GM03348 (cell line): ENCODE results near the gene DNAJB8.

ENCODE experiments used
- DNase-seq: peaks from one replicate; pipeline ENCODE4 v3.0.0; 2012; ENCODE audit warnings: low spot score

Gene DNAJB8

DNA sequence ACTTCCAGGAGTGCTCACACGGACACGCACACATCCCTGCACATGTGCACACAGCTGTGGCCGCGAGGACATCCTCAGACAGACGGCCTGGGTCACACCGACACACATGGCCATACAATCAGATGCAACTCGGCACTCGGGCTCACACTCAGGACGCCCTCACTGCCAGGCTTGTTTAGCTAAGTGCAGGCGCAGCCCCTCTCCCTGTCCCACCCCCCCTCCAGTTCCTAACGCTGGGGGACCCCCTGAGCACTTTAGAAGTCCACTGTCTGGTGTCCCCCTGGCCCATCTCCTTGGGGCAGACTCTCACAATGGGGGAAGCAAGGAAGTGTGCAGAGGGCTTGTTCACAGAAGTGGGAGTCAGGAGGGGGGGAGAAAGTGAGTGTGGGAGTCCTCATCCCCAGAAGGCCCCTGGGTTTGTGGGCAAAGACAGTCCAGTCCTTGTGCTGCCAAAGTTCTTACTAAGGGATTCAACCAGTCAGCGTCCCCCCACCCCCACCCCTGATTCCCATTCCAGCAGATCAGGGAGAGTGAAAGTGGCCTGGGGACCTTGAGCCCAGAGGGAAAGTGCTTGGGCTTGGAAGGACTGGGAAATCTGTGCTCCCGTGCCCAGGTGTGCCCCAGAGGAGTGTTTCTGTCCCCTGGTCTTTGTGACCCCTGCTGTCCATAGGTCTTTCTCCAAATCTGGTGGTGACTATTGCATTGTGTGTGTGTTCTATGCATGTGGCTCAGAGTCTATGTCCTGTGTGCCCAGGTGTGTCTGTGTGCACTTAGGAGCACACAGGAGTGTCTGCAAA lies 27.1 kb upstream of the DNAJB8 start:
- DNase-seq = no peak

DNA sequence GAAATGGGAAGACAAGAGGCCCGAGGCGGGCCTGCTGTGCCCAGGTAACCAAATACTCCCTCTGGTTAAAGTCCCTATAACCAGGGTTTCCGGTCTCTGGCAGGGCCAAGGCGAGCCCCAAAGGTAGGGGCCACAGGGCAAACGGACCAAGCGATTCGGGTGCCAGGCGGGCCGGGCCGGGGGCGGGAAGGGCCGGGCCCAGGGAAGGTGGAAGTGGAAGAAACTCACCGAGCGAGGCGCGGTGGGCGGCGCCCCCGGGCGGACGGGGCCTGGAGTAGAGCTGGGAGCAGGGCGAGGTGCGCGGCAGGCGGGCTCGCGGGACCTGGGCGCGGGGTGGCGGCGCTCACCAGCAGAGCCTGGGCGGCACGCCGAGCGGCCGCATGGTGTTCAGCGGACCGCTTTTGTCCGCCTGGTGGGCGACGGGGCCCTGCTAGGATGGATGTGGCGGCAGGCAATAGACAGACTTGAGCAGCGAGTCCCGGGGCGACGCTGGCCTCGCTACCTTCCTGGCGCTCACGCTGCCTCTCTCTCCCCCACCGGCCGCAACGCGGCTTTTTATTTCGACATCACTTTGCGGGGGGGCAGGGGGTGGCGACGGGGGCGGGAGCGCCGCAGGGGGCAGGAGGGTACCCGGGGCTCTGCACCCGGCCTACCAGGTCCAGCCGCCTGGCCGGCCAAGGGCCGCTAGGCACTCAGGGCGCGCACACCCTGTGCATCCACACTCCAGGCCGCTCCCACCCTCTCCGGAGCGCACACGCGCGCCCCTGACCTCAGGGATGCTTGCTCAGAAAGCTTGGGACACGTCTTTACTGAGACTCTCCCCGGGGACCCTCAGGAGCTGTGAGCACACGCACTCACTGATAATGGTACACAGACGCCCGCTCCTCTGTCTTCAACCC lies 26.2 kb upstream of the DNAJB8 start, which contains the start of gene GATA2:
Gene GATA2 (minus strand): TSS at position 531 of the 899 bp plus-strand sequence. CDS start 6,170 bp downstream, outside the sequence.
- DNase-seq = no peak

DNA sequence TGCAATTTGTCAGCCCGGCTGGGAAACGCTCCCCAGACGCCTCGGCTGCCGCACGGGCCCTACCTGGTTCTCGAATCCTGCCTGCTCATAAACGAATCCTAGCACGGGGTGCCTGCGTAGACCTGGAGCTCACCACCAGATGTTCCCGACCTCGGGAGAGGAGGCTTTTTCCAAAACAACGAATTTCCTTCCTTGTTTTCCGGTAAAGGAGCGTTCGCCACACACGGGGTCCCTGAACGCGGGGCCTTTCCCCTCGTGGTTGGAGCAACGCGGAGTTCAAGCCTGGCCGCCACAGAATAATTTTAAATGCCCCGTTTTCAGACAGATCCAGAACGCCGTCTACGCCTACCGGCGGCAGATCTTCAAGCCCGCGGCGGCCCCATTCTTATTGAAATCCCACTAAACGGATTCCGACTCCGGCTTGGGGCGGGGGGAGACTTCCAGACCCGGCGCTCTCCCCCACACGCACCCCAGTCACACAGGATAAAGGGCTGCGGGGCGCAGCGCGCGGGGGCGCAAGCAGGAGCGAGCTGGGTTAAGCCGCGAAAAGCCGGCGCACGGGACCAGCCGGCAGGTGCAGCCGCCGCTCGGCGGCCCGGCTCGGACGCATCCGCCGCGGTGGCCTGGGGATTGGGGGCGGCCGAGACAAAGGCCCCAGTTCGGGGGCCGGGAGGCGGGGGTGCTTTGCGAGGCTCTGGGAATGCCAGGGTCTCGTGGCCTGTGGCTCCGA lies 25.4 kb upstream of the DNAJB8 start:
- no peak for DNase-seq

DNA sequence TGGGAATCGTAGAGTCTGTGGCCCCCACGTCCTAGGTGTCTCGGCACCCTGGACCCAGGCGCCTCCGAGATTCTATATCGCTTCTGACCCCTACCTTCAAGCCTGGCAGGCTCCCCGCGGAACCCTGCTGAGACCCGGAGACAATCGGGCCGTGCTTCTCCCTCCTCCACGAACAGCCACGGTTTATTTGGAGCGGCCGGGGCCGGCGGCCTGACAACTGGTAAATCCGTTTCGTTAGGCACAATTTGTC lies 24.9 kb upstream of the DNAJB8 start:
- no peak for DNase-seq

DNA sequence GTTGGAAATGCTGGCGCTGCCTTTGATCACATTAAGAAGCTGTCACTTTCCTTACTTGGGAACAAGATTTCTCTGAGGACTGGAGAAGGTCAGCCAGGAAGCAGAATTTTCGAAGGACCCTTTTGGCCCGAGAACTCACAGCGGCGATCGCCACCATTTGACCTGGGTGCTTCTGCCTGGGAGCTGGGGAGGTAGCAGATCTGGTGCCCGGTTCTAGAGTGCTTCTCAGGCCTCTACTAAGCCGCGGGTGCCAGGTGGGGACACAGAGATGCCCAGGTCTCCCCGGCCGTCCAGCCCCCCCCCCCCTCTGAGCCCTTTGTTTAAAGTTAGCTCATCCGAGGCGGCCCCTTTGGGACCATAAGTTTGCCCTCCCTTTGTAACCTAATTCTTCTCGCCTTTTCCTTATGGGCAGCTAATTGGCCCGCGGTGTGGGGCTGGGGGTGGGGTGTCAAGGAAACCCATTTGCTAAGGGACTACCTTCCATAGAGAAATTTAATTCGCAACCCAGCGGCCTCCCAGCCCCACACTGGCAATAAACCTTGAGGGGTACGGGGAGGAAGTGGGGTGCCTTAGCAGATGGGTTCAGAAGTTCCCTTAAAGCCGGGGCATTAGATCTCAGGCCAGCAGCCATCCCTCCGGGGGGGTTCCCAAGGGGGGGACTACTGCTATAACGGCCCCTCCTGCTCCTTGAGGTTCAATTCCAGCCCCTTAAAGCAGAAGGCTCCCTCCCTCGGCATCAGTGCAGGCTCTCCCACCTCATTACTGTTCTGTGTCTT lies 24.4 kb upstream of the DNAJB8 start:
- no peak for DNase-seq

DNA sequence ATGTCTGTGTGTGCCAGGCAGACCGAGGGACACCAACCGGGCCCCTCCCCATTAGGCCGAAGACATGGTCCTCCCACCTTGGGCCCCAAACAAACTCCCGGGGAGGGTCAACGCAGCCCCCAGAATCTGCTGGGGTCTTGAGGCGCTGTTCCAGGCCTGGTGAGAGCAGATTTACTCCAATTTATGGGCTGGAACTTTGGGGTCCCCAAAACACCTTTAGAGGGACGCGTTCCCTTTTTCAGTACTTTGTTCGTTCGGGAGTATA lies 23.9 kb upstream of the DNAJB8 start:
- DNase-seq = no peak

DNA sequence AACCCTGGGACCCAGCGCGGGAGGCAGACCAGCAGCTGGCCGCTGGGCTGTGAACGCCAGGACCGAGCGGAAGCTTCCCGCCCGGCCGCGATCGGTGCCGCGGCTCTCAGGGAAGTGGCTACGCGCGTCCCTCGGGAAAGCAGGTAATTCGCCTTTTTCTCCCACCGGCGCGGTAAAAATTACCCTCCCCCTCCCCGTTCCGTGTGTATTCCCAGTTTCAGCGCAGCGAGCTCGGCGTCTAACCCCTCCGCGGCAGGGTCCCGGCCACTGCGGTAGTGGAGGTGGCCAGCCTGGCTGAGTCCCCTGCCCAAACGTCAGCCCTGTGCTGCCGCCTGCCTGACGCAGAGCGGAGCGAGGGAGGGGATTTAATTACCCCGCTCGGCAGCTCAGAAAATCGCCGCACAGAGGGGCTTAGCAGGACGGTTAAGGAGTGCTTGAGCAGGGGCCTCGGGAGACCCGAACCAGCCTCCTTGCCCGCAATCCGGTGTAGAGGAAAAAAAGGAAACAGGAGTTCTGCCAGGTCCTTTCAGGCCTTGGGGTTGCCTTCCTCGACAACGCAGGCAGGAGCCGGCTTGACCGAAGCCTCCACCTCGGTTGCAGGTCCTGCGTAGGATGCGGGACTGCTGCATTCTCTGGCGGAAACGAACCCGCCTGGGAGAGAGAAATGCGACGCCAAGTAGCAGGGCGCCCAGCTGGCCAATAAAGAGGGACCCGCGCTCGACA lies 23.4 kb upstream of the DNAJB8 start:
- peak; percentile 65 for DNase-seq

DNA sequence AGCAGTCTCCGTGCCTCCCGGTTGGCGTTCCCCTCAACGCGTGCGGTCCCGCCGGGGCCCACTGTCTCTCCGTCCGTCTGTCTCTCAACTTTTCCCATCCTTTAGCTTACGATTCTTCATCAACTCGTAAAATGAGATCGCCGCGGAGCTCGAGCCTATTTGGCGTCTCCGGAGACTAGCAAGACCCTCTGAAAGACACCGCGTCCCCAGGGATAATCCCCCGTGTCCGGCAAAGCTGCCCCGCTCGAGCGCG lies 22.9 kb upstream of the DNAJB8 start:
- DNase-seq = no peak

DNA sequence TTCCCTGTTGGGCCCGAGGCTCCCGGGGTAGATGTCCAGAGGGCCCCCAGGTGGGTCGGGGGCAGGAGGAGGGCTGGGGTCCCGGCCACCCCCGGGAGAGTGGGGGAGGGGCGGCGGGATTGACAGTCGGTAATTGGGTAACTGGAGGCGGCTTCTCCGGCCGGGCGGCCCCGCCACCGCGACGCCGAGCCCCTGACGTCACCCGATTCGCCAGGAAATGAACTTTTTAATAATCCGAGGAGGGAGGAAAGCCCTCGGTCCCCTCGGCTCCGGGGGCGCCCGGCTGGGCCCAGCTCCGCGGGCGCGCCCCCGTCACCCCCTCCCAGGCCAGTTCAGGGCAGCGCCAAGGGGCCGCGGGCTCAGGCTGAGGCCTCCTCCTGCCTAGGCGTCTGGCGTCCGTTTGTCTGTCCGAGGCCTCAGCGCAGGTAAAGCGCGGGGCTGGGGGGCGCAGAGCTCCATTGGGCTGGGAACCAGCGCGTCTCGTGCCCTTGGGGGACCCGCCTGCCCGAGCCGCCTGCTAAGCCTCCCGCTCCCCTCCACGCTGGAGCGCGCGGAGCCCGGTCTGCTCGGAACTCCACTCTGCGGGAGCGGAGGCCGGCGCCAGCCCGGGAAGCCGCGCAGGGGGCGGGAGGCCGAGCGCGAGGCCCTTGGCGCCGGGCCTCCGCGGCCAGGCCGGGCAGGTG lies 22.4 kb upstream of the DNAJB8 start:
- peak; percentile 87 for DNase-seq

DNA sequence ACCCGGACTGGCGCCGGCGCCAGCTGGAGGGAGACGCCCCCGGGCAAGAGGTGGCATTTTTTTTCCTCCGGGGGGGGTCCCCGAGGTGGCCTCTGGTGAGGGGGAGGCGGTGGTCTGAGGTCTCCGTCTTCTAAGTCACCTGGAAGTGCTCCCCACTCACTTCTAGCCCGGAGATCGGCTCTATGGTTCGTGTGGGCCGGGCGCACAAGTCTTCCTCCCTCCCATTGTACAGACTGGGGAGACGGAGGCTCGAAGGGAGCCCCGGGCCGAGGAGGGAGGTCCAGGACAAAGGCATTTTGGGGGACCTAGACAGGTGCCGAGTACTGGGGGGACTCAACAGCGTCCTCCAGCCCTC lies 21.9 kb upstream of the DNAJB8 start:
- DNase-seq = no peak

DNA sequence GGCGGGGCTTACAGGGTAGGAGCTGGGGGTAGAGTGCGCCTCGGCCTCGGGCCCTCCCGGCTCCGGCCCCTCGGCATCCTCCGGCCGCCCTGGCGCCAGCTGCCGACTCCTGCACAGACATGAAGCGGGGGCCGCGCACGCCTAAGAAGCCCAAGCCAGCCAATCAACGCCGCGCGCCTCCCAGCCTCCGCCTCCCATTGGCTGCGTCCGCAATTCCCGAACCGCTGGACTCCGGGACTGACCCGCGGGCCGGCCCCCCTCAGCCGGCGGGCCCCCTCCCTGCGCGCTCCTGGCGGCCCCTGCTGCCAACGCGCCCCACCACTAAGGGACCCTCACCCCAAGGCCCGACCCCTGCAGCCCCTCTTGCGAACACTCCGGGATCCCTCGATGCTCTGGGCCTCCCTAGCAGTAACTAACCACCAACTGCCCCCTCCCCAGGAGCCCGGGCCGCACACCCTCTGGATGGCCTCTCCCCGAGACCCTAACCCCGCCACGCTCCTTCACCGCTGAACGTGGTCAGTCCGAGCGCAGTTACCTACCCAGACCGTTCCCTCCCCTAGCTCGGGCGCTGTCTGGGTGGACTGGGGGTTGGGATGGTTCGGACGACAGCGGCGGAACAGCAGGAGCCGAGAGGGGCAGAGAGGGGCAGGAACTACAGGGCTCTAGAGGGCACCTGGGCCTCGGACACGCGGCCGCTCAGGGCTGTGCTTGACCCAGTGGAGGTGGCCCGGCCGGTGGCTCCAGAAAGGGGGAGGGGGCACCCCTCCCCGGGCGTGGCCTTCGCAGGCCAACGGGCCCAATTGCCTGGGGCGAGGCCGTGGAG lies 21.3 kb upstream of the DNAJB8 start:
- peak; percentile 99 for DNase-seq

DNA sequence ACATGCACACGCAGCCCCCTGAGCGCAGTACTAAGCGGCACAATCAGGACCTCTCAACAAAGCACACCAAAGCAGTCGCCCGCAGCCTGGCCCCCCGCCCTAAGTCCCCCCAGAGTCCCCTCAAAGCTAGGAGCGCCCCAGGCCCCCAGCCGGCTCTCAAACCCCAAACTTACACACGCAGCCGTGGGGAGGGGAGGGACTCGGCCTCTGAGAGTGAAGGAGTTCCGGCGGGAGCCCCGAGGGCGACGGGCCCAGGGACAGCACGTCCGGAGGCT lies 20.8 kb upstream of the DNAJB8 start:
- no peak for DNase-seq

DNA sequence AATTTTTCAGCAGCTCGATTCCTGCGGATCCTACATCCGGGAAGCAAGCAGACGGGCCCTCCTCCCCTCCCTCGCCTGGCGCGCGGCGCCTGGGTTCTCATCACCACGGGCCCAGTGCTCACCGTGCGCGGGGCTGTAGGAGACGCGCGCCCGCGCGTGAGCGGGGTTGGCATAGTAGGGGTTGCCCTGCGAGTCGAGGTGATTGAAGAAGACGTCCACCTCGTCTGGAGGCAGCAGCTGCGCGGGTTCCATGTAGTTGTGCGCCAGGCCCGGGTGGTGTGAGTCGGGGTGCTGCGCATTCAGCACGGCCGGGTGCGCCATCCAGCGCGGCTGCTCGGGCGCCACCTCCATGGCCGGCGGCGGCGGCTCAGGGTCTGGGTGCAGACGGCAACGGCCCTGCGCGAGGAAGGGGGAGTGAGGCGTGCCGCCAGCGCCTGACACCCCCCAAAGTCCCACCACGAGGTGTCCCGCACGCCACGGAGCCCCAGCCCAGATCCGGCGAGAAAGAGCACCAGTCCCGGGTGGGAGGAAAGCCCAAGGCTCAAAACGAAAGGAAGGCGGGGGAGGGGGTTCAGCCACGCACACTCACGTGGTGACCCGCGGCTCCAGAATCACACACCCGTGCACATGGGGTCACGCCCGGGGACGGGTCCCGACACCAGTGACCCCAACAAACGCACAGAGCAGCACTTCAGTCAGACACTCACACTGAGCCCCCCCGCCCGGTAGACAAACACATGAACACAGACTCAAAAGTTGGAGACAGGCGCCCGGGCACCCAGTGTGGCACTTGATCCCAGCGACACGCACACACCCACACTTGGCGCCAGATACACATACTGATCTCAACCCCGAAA lies 20.2 kb upstream of the DNAJB8 start:
- DNase-seq = peak; percentile 74

DNA sequence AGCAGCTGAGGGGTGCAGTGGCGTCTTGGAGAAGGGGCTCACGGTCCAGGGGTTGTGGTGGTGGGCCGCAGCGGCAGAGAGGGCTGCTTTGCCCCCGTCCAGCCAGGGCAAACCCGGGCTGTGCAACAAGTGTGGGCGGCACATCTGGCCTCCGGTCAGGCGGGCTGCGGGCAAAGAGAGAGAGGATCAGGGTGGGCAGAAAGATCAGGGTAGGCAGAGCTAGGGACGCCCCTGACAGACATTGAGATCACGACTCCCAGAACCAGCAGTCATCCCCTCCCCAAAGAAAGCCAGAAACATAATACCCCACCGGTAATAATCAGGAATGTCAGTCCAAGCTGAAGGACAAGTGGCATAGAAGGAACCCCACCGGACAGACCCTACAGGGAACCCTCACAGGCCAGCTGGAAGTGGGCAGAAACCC lies 19.5 kb upstream of the DNAJB8 start:
- no peak for DNase-seq

DNA sequence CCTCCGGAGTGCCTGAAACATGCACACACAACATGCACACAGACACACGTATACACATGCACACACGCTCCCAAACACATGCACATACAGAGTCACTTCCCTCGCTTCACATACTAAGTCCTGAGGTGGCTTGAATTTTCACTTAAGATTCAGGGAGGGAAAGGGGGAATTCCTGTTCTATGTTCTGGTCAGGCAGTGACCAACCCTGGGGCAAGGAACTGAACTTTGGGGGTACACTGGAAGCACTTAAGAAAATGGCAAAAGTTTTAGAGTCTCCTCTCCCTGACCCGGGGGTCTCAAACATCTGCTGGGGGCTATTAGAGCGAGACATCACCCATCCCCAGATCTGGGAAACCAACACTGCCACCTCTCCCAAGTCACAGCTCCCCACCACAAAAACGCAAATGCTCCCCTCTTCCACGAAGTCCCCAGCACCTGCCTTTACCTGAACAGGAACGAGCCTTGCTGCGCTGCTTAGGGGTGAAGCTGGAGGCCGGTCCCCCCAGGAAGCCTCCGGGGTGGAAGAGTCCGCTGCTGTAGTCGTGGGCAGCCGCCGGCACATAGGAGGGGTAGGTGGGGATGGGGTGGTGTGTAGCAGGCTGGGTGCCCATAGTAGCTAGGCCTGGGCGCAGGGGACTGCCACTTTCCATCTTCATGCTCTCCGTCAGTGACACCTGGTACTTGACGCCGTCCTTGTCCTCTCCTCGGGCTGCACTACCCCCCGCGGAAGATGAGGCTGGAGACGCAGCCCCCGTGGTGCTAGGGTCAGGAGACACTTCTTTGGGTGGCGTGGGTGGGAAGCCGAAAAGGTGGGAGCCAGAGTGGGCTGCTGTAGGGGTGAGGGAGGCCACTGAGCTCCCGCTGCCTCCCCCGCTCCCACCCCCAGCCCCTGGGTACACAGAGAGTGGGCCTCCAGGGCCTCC lies 18.9 kb upstream of the DNAJB8 start:
- no peak for DNase-seq

DNA sequence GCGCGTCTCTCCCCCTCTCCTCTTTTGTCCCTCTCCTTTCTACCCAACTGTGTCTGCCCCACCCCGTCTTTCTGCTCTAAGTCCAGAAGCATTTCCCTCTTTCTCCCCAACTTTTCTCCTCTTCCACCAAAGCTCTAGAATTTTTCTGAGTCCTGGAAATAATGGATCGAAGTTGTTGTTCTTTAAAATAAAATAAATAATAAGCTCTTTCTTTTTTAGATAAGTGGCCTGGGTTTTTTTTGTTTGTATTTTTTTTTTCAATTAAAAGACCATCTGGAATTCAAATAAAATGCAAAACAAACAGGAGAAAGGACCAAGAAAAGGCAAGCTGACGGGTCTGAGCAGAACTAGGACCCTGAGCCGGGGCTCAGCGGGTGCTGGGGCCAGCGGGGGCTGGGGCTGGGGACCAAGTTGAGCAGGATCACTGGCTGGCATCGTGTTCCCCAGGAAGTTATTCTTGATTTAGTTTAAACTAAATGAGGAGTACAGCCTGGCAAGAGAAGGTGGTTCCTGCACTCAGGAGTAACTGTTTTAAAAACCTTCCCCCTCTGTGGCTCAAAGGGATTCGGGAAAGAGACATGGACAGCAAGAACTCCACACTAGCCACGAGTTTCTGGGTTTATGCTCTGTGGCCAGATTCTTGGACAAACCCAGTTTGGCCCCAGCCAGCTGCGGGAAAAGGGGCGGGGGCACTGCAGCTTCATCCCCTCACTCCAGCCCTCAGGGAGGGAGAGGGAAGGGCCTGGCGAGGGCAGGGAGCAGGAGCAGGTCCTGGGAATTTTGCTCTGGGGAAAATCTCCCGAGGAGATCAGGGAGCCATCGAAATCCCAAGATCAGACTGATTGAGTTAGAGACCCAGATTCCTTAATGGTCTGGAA lies 18.0 kb upstream of the DNAJB8 start:
- DNase-seq = peak; percentile 37

DNA sequence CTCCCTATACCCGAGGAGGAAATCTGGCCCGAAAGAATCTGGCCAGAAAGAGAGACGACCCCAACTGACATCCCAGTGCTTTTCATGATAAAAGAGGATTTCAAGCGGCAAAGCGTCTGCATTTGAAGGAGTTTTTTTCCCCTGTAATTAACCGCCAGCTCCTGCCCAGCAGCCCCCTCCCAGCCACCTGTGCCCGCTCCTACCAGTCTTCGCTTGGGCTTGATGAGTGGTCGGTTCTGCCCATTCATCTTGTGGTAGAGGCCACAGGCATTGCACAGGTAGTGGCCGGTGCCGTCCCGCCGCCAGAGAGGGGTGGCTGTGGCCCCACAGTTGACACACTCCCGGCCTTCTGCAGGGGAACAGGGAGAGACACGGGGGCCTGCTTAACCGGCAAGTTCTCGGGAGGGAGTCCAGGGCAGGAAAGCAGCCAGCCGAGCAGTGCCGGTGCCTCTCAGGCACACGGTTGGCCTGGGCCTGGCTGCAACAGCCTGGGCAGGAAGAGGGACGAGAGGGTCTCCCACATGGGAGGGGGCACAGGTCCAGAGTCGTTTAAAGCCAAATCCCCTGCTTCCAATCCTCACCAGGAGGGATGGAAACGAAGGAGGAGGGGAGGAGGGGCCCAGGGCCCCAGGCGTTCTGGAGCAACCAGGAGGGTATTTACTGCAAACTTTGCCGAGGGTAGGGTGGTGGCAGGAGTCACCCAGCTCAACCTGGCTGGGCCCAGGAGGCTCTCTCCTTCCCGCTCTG lies 17.1 kb upstream of the DNAJB8 start:
- DNase-seq = no peak
